HTERT RPE-1 (cell line): Measurements from ENCODE around the gene CYP4F2.
"Not testable (repeated sequence)": the region's sequence is repeated elsewhere in the genome, so short reads cannot be mapped to it uniquely, and the experiment has no call there.

Source experiments
- in situ Hi-C: fragments of 300-500 bp; cut with MboI; formaldehyde crosslinking; loops from 4 replicates; pipeline ENCODE4 v1.14.3; 2020; ENCODE audit warnings: low sequenced_read_pairs

CYP4F2 gene

GRCh38 chr19:15859187-15859586 is 38.7 kb downstream of the CYP4F2 start:
- in situ Hi-C loops, result no loop called here

- in situ Hi-C loops, result no loop called here
Measured at GRCh38 chr19:15850385-15850784, 47.5 kb downstream of the CYP4F2 start.

GRCh38 chr19:15846923-15847322 is 51.0 kb downstream of the CYP4F2 start:
- in situ Hi-C loops, result no loop called here

GRCh38 chr19:15843894-15844222 is 54.0 kb downstream of the CYP4F2 start:
- in situ Hi-C loops, result not testable (repeated sequence)

- in situ Hi-C loops, result no loop called here
Measured at GRCh38 chr19:15843203-15843893, 54.5 kb downstream of the CYP4F2 start.

- in situ Hi-C loops, result no loop called here
Measured at GRCh38 chr19:15841875-15842569, 55.9 kb downstream of the CYP4F2 start.

GRCh38 chr19:15840833-15841232 is 57.0 kb downstream of the CYP4F2 start:
- in situ Hi-C loops, result no loop called here

GRCh38 chr19:15839888-15840287 is 58.0 kb downstream of the CYP4F2 start:
- in situ Hi-C loops, result not testable (repeated sequence)

GRCh38 chr19:15838351-15838750 is 59.5 kb downstream of the CYP4F2 start:
- in situ Hi-C loops, result no loop called here

- in situ Hi-C loops, result no loop called here
Measured at GRCh38 chr19:15837221-15837731, 60.6 kb downstream of the CYP4F2 start.

- in situ Hi-C loops, result no loop called here
Measured at GRCh38 chr19:15836330-15837220, 61.3 kb downstream of the CYP4F2 start.

- in situ Hi-C loops, result not testable (repeated sequence)
Measured at GRCh38 chr19:15835565-15836329, 62.1 kb downstream of the CYP4F2 start.

GRCh38 chr19:15834232-15834631 is 63.6 kb downstream of the CYP4F2 start:
- in situ Hi-C loops, result not testable (repeated sequence)

GRCh38 chr19:15831626-15832025 is 66.2 kb downstream of the CYP4F2 start:
- in situ Hi-C loops, result no loop called here

- in situ Hi-C loops, result no loop called here
Measured at GRCh38 chr19:15829786-15830185, 68.1 kb downstream of the CYP4F2 start.

- in situ Hi-C loops, result no loop called here
Measured at GRCh38 chr19:15829306-15829698, 68.6 kb downstream of the CYP4F2 start.

- in situ Hi-C loops, result not testable (repeated sequence)
Measured at GRCh38 chr19:15828611-15829305, 69.1 kb downstream of the CYP4F2 start.

GRCh38 chr19:15828121-15828610 is 69.7 kb downstream of the CYP4F2 start:
- in situ Hi-C loops, result no loop called here
